ENCODE measurements around the gene C15orf39. TPM values are rescaled to one million over a fixed set of nuclear protein-coding genes. Genes with fewer than 3 reads are reported as not detected.

Gene C15orf39
- total RNA-seq, 4 donors from 2014 or later, result 1.6 to 3.8 (median 2.6) TPM

DNA sequence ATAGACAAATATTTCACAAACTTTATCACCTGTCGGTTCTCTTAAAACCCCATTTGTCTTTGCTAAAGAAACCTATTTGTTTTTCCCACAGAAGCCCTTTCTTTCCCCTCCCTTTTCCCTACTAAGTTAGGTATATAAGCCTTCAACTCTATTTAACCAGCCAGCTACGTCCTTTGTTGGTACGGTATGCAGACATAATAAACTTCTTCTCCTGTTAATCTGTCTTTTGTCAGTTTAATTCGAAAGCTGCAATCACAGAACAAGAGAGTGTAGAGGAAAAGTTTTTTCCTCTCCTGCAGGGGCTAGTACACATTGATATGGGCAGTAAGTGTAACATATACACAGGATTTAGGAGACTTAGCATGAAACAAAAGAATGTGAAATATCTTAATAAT is 21.9 kb upstream of the C15orf39 start:
- H3K27ac ChIP-seq, result no peak overlapping the region
- peaks cover 6 to 18% (median 11%) of the 10 kb centered on the region in 3 donors for H3K27me3 ChIP-seq
- H3K4me1 ChIP-seq, result peaks cover 5 to 10% of the 10 kb centered on the region in 2 donors
- intact Hi-C loops (cut with DNase I; ENCODE audit: low total_unique reads) (no loop called here), in situ Hi-C loops (cut with MboI; ENCODE audit: low sequenced_read_pairs in 4 of 4) (no loop called here)
- DNase-seq (no peak), ATAC-seq (no peak)
- H3K9me3 ChIP-seq, result no peaks in the 10 kb centered on the region
- TF ChIP-seq, protein P1, sequence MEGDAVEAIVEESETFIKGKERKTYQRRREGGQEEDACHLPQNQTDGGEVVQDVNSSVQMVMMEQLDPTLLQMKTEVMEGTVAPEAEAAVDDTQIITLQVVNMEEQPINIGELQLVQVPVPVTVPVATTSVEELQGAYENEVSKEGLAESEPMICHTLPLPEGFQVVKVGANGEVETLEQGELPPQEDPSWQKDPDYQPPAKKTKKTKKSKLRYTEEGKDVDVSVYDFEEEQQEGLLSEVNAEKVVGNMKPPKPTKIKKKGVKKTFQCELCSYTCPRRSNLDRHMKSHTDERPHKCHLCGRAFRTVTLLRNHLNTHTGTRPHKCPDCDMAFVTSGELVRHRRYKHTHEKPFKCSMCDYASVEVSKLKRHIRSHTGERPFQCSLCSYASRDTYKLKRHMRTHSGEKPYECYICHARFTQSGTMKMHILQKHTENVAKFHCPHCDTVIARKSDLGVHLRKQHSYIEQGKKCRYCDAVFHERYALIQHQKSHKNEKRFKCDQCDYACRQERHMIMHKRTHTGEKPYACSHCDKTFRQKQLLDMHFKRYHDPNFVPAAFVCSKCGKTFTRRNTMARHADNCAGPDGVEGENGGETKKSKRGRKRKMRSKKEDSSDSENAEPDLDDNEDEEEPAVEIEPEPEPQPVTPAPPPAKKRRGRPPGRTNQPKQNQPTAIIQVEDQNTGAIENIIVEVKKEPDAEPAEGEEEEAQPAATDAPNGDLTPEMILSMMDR (IDR thresholded peaks at IDR 0.05 in 4 of 5, conservative IDR thresholded peaks at IDR 0.05 in 1 of 5), result no peak
- no peak for TF ChIP-seq POLR2A (IDR thresholded peaks at IDR 0.05)
- no peaks in the 10 kb centered on the region for H3K36me3 ChIP-seq
- H3K4me3 ChIP-seq, result no peak overlapping the region

DNA sequence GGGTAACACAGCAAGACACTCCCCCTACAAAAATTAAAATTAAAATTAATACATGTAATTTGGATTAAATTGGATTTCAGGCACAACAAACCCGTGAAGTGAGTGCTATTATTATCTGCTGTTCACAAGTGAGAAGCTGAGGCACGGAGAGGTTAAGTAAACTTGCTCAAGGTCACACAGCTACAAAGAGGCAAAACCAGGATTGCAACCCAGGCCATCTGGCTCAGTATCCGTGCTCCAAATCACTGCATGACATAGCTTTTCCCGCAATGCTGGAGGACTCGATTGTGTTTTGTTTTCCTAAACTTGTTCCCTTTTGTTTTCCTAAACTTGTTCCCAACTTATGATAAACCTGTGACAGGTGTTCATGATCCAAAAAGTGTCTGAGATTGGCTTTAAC is 19.9 kb upstream of the C15orf39 start:
- intact Hi-C loops (cut with DNase I; ENCODE audit: low total_unique reads), result no loop called here
- peaks cover 5 to 10% of the 10 kb centered on the region in 2 donors for H3K4me1 ChIP-seq
- in situ Hi-C loops (cut with MboI; ENCODE audit: low sequenced_read_pairs in 4 of 4), result no loop called here
- H3K9me3 ChIP-seq, result no peaks in the 10 kb centered on the region
- H3K4me3 ChIP-seq, result no peak overlapping the region
- TF ChIP-seq, protein P1 (IDR thresholded peaks at IDR 0.05 in 4 of 5, conservative IDR thresholded peaks at IDR 0.05 in 1 of 5), result no peak
- no peak for TF ChIP-seq POLR2A (IDR thresholded peaks at IDR 0.05)
- ATAC-seq (no peak), DNase-seq (no peak)
- peaks cover 6 to 18% (median 11%) of the 10 kb centered on the region in 3 donors for H3K27me3 ChIP-seq
- H3K27ac ChIP-seq, result no peak overlapping the region
- no peaks in the 10 kb centered on the region for H3K36me3 ChIP-seq

DNA sequence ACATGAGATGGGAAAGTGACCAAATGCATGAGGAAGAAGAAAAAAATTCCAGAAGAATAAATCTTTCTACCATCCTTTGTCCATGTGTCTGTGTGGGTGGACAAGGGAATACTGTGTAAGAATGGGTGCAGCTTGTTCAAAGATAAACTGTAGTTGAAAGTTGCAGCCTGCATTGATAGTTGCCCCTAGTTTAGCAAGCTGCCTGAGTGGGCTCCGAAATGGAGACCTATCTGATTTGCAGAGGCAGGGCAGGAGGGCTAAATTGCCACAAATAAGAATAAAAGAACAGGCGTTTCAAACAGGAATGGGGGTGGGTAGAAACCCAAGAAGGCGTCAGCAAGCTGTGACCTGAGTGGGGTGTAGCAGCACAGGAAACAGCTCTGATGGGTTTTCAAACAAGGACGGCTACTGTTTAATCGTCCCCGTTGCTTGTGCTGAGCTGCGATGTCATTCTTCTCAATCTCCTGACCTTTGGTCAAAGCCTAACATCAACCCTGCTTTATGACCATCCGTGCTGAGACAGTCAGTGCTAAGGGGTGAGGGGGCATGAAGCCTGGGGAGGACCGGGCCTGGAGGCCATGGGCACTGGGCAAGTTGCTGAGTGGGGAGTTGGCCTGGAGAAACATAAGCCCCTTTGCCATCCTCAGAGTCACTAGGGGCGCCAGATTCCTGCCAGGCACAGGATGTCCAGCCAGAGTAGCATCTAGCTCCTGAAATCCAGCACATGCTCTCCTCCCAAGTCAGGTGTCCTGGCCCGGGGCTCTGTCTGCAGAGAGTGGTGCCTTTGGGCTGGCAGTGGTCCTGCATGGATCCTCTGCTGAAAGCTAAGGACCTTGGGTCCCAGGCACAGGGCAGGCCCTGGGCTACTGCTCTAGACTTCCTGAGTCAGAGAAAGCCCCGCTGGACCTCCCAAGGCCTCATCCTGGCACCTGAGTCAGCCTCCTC is 19.2 kb upstream of the C15orf39 start:
- H3K4me1 ChIP-seq, result peaks cover 5 to 10% of the 10 kb centered on the region in 2 donors
- no peak overlapping the region for H3K4me3 ChIP-seq
- TF ChIP-seq, protein P1 (IDR thresholded peaks at IDR 0.05 in 4 of 5, conservative IDR thresholded peaks at IDR 0.05 in 1 of 5), result no peak
- no peak for TF ChIP-seq POLR2A (IDR thresholded peaks at IDR 0.05)
- intact Hi-C loops (cut with DNase I; ENCODE audit: low total_unique reads), result no loop called here
- no peak for DNase-seq
- H3K9me3 ChIP-seq, result no peaks in the 10 kb centered on the region
- peaks cover 6 to 18% (median 11%) of the 10 kb centered on the region in 3 donors for H3K27me3 ChIP-seq
- H3K27ac ChIP-seq, result no peak overlapping the region
- no peaks in the 10 kb centered on the region for H3K36me3 ChIP-seq
- ATAC-seq, result no peak
- in situ Hi-C loops (cut with MboI; ENCODE audit: low sequenced_read_pairs in 4 of 4), result no loop called here

DNA sequence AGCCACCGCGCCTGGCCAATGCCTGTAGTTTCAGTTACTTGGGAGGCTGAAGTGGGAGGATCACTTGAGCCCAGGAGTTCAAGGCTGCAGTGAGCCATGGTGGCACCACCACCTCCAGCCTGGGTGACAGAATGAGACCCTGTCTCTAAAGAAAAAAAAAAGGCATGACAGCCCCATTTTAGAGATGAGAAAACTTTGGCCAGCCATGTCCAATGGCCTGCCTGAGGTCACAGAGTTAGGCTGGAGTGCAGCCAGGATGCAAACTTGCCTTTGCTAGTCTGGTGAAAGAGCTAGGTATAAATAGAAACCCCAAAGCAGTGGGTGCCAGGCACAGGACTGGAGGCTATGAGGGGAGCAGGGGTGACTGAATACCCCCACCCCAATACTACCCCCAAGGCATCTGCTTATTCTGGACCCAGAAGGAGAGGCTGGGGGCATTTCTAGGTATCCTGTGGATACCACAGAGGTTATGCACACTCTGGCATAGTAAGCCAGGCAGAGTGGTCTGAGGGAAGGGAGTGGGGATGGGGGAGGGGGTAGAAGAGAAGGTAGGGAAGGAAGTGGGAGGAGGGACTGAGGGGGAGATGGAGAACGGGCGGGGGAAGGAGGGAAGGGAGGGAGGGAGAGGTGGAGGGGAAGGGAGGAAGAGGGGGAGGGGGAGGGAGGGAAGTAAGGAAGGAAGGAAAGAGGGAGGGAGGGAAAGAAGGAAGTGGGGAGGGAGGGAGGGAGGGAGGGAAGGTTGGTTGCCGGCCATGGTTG is 16.2 kb upstream of the C15orf39 start:
- ATAC-seq (no peak), DNase-seq (no peak)
- TF ChIP-seq, protein P1 (IDR thresholded peaks at IDR 0.05 in 4 of 5, conservative IDR thresholded peaks at IDR 0.05 in 1 of 5), result no peak
- no peak for TF ChIP-seq POLR2A (IDR thresholded peaks at IDR 0.05)
- intact Hi-C loops (cut with DNase I; ENCODE audit: low total_unique reads) (no loop called here), in situ Hi-C loops (cut with MboI; ENCODE audit: low sequenced_read_pairs in 4 of 4) (no loop called here)
- no peaks in the 10 kb centered on the region for H3K36me3 ChIP-seq
- H3K4me3 ChIP-seq, result no peak overlapping the region
- H3K4me1 ChIP-seq, result no peaks in the 10 kb centered on the region
- no peaks in the 10 kb centered on the region for H3K27me3 ChIP-seq
- no peak overlapping the region for H3K27ac ChIP-seq
- H3K9me3 ChIP-seq, result no peaks in the 10 kb centered on the region
